Mesothelial cell of epicardium (in vitro differentiated cells): ENCODE results near the gene PSMA1. TPM values are rescaled to one million over a fixed set of nuclear protein-coding genes. Genes with fewer than 3 reads are reported as not detected.

ENCODE experiments used
- DNase-seq, 2 experiments: peaks; one replicate each; pipeline ENCODE4 v3.0.0; 2021; ENCODE audit warnings: low spot score in 2 of 2; ENCODE audit not compliant: unreplicated experiment in 2 of 2
- H3K27ac Mint-ChIP-seq: 2 replicates; pipeline ENCODE4 v1.8.0; 2021; ENCODE audit warnings: mixed read lengths
- H3K27me3 Mint-ChIP-seq: 2 replicates; pipeline ENCODE4 v1.8.0; 2021; ENCODE audit warnings: low read depth, mixed read lengths
- H3K36me3 Mint-ChIP-seq: 2 replicates; pipeline ENCODE4 v1.8.0; 2021; ENCODE audit warnings: mixed read lengths
- H3K4me1 Mint-ChIP-seq: 2 replicates; pipeline ENCODE4 v1.8.0; 2021; ENCODE audit warnings: mixed read lengths
- H3K4me3 Mint-ChIP-seq: 2 replicates; pipeline ENCODE4 v1.8.0; 2021; ENCODE audit warnings: mild to moderate bottlenecking, moderate library complexity, mixed read lengths
- H3K9me3 Mint-ChIP-seq: 2 replicates; pipeline ENCODE4 v1.8.0; 2021; ENCODE audit warnings: mixed read lengths
- CTCF ChIP-seq: fragments of 200-600 bp; sonication (generic); IDR thresholded peaks from one replicate; pipeline ENCODE4 v1.5.0; 2021; ENCODE audit warnings: antibody characterized with exemption; ENCODE audit not compliant: unreplicated experiment
- total RNA-seq: library from RNA; stranded (reverse); gene quantifications from 3 replicates; pipeline ENCODE4 v1.2.1, GENCODE V29; 2021

PSMA1 gene
- total RNA-seq, 1 donor from 2014 or later: 133 TPM

DNA sequence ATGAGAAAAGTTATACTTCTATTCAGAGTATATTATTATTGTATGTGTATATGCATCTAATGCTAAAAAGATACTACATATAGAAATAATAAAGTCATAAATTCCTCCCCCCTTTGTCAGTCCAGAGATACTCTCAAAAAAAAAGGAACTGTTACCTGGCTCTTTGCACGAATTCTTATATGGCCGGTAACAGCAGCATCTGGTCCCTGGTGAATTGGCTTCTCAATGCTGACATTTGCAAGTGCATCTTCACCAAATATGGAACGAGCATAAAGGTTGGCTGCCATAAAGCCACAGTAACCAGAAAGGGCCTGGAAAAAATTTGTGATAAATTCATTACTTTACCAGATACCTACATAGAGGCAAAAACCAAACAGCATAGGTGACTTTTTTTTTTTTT is 61.8 kb downstream of the PSMA1 start:
- DNase-seq: no peak
- Mint-ChIP-seq H3K4me1 (no peaks in the 10 kb centered on the region), H3K36me3 (peaks cover 25% of the 10 kb centered on the region), H3K27me3 (no peaks in the 10 kb centered on the region), H3K4me3 (no peak overlapping the region), H3K9me3 (no peaks in the 10 kb centered on the region), H3K27ac (no peak overlapping the region)
- no peak for TF ChIP-seq CTCF

DNA sequence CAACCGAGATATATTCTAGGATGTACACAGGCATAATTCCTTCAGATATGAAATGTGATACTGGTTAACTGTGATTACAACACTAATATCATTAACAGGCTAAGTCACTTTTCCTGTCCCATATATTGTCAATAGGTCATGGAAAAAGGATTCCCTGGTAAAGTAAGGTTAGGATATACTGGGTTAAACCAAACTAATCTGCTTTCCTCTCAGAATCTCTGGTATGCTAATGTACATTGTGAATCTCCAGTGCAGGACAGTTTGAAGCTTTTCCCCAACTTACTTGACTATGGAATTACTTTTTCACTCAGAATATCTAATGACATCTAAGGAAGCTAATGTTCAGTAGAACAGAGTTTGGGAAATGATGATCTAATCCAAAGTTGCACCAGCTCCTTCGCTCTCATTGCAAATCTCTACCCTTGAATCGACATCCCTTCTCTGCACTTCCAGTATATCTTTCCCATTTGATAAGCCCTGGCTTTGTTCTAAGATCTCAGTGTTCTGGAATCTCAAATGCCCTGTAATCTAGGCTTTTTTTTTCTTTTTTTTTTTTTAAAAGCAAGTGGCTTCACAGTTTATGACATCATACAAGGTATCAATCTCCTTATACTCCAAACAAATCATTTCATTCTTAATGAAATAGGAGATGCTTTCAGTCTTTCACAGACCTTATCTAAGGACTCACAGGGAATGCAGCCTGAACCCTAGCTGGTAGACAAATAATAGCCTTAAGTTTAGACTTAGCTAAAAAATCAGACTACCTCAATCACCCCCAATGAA is 64.3 kb downstream of the PSMA1 start:
- no peak for TF ChIP-seq CTCF
- Mint-ChIP-seq H3K9me3 (no peaks in the 10 kb centered on the region), H3K4me3 (no peak overlapping the region), H3K27me3 (no peaks in the 10 kb centered on the region), H3K4me1 (no peaks in the 10 kb centered on the region), H3K36me3 (peaks cover 26% of the 10 kb centered on the region), H3K27ac (peak overlapping the region; percentile 70)
- no peak for DNase-seq

Other genes starting within 250 kb of the PSMA1 start
- gene RRAS2, start 161.2 kb downstream of the PSMA1 start, total RNA-seq: 51.3 to 53.3 TPM (median 51.9 TPM) in 3 replicates
- gene COPB1, start 20.6 kb downstream of the PSMA1 start, total RNA-seq: 108 to 116 TPM (median 112 TPM) in 3 replicates
- gene PDE3B, start 123.4 kb upstream of the PSMA1 start, total RNA-seq: 10.1 to 12.3 TPM (median 10.7 TPM) in 3 replicates